Natural killer cell (primary cell): ENCODE measurements around the gene AFAP1. TPM values are rescaled to one million over a fixed set of nuclear protein-coding genes. Genes with fewer than 3 reads are reported as not detected.

ENCODE experiments used
- ATAC-seq, 3 donors: fragments of 150-1000 bp in 2 of 3; fragments of 200-7000 bp in 1 of 3; cut with Tn5 transposase; 1 replicate in 1 of 3; 2 replicates in 2 of 3; pipeline ENCODE4 v1.10.0; 2021; ENCODE audit warnings: mild to moderate bottlenecking in 2 of 3, moderate library complexity in 2 of 3
- DNase-seq, 2 donors: peaks; one replicate each; pipeline versions ENCODE4 v3.0.0 to v3.0.0-alpha.2; 2013 to 2021; ENCODE audit warnings: mixed read lengths in 1 of 2
- H3K27ac ChIP-seq: one replicate; pipeline ENCODE4 v1.5.1; 2013; ENCODE audit warnings: mild to moderate bottlenecking, low read length
- H3K27me3 ChIP-seq: one replicate; pipeline ENCODE4 v1.6.1; 2013; ENCODE audit warnings: low read length; ENCODE audit not compliant: control insufficient read depth, insufficient read depth
- H3K36me3 ChIP-seq: one replicate; pipeline ENCODE4 v1.6.1; 2013; ENCODE audit warnings: low read length; ENCODE audit not compliant: control insufficient read depth, insufficient read depth
- H3K4me1 ChIP-seq: one replicate; pipeline ENCODE4 v1.6.1; 2013; ENCODE audit warnings: low read length; ENCODE audit not compliant: control insufficient read depth, insufficient read depth
- H3K4me3 ChIP-seq: one replicate; pipeline ENCODE4 v1.5.1; 2013; ENCODE audit warnings: low read length
- H3K9me3 ChIP-seq: one replicate; pipeline ENCODE4 v1.6.1; 2013; ENCODE audit warnings: low read length; ENCODE audit not compliant: control insufficient read depth, insufficient read depth
- H3K27ac Mint-ChIP-seq, 2 donors: one replicate each; pipeline ENCODE4 v1.8.0; 2022; ENCODE audit warnings: mild to moderate bottlenecking in 2 of 2, mixed read lengths in 2 of 2, moderate library complexity in 1 of 2
- H3K27me3 Mint-ChIP-seq, 2 donors: one replicate each; pipeline ENCODE4 v1.8.0; 2022; ENCODE audit warnings: low read depth in 2 of 2, mixed read lengths in 2 of 2
- H3K36me3 Mint-ChIP-seq: one replicate; pipeline ENCODE4 v1.8.0; 2022; ENCODE audit warnings: mixed read lengths
- H3K4me1 Mint-ChIP-seq, 2 donors: one replicate each; pipeline ENCODE4 v1.8.0; 2022; ENCODE audit warnings: mixed read lengths in 2 of 2
- H3K4me3 Mint-ChIP-seq: one replicate; pipeline ENCODE4 v1.8.0; 2022; ENCODE audit warnings: mild to moderate bottlenecking, moderate library complexity, mixed read lengths
- H3K9me3 Mint-ChIP-seq, 2 donors: one replicate each; pipeline ENCODE4 v1.8.0; 2022; ENCODE audit warnings: mixed read lengths in 2 of 2
- CTCF ChIP-seq: fragments of 200-600 bp; IDR thresholded peaks from one replicate; pipeline ENCODE4 v1.8.0; 2022; ENCODE audit warnings: antibody characterized with exemption
- WGBS: methylation state at CpG from one replicate; pipeline ENCODE4 v1.1.7; 2013; ENCODE audit warnings: missing lambda C conversion rate; ENCODE audit not compliant: insufficient coverage; 5-methylcytosine and 5-hydroxymethylcytosine counted together
- intact Hi-C: fragments of 100-400 bp; cut with micrococcal nuclease; formaldehyde crosslinking; loops from one replicate; pipeline ENCODE4 v1.14.2; 2022
- total RNA-seq, 4 donors: library from RNA; stranded (reverse); fragments of 120-200 nt in 1 of 4; gene quantifications; one replicate each; pipeline versions ENCODE4 v1.2.3 to v1.2.4, GENCODE V29; 2013 to 2022

Gene AFAP1
- total RNA-seq, 3 donors from 2014 or later (not counting 1 experiment from before 2014, with no cell fraction given): 4.9 to 12.5 (median 9.5) TPM

GRCh38 chr4:7762376-7763030 is 177.2 kb downstream of the AFAP1 start:
- no peak for ATAC-seq
- no peak overlapping the region for H3K4me3 Mint-ChIP-seq
- intact Hi-C loops: loop anchor here (5.0 kb wide), 1 partner anchor 40 kb away; no protein-coding TSS in a partner anchor

DNA sequence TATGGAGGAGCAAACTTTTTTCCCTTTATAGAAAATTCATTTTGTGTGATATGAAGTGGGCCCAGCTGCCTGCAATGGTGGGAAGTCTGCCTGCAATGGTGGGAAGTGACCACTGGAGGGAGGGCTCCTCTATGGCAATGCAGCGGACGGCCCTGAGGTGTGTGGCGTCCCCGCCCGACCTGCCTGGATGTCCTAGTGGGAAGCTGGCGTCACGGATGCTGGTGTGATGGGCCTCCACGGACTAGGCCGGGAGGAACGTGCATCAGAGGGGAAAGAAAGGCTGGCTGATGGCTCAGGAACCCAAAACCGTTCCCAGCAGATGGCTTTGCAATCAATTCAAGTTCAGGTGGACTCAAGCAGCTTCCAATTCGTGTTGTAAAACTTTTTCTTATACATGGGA is 177.9 kb downstream of the AFAP1 start:
- Mint-ChIP-seq H3K27ac (no peak overlapping the region), H3K27me3 (no peaks in the 10 kb centered on the region), H3K4me1 (peaks cover 11 to 19% of the 10 kb centered on the region in 2 donors), H3K36me3 (no peaks in the 10 kb centered on the region), H3K9me3 (no peaks in the 10 kb centered on the region), H3K4me3 (no peak overlapping the region)
- WGBS: 30% methylated on average over 12 of the region's 12 CpGs
- Histone ChIP-seq H3K4me3 (no peak overlapping the region), H3K27me3 (no peaks in the 10 kb centered on the region), H3K9me3 (no peaks in the 10 kb centered on the region), H3K4me1 (peaks cover 16% of the 10 kb centered on the region), H3K36me3 (no peaks in the 10 kb centered on the region), H3K27ac (no peak overlapping the region)
- intact Hi-C loops: loop anchor here (5.0 kb wide), 1 partner anchor 41 kb away; no protein-coding TSS in a partner anchor
- ATAC-seq: peak; percentile 57 to 83 (median 80)
- peak; percentile 64 for TF ChIP-seq CTCF
- DNase-seq: peak; percentile 27 to 76

More at GRCh38 chr4:7762376-7763030, 177.2 kb downstream of the AFAP1 start:
- no peak overlapping the region for H3K27ac ChIP-seq
- no peak overlapping the region for H3K27ac Mint-ChIP-seq
- H3K4me1 Mint-ChIP-seq: peaks cover 11 to 19% of the 10 kb centered on the region in 2 donors
- DNase-seq: no peak
- peaks cover 16% of the 10 kb centered on the region for H3K4me1 ChIP-seq
- WGBS: 74% methylated on average over 12 of the region's 15 CpGs
- TF ChIP-seq CTCF: no peak
- H3K27me3 ChIP-seq: no peaks in the 10 kb centered on the region
- no peak overlapping the region for H3K4me3 ChIP-seq
- no peaks in the 10 kb centered on the region for H3K9me3 ChIP-seq
- H3K36me3 ChIP-seq: no peaks in the 10 kb centered on the region
- H3K9me3 Mint-ChIP-seq: no peaks in the 10 kb centered on the region
- no peaks in the 10 kb centered on the region for H3K27me3 Mint-ChIP-seq
- no peaks in the 10 kb centered on the region for H3K36me3 Mint-ChIP-seq

- H3K4me1 Mint-ChIP-seq: peaks cover 11 to 19% of the 10 kb centered on the region in 2 donors
- Histone ChIP-seq H3K9me3 (no peaks in the 10 kb centered on the region), H3K27me3 (no peaks in the 10 kb centered on the region)
Measured at GRCh38 chr4:7761312-7761711, 178.3 kb downstream of the AFAP1 start.

More at GRCh38 chr4:7761312-7761711, 178.3 kb downstream of the AFAP1 start:
- Mint-ChIP-seq H3K4me3 (no peak overlapping the region), H3K27me3 (no peaks in the 10 kb centered on the region), H3K9me3 (no peaks in the 10 kb centered on the region), H3K27ac (no peak overlapping the region), H3K36me3 (no peaks in the 10 kb centered on the region)
- WGBS: 76% methylated on average over 11 of the region's 11 CpGs
- H3K27ac ChIP-seq: no peak overlapping the region
- DNase-seq (no peak), ATAC-seq (no peak)
- no peak overlapping the region for H3K4me3 ChIP-seq
- no peaks in the 10 kb centered on the region for H3K36me3 ChIP-seq
- peaks cover 16% of the 10 kb centered on the region for H3K4me1 ChIP-seq
- TF ChIP-seq CTCF: no peak
- intact Hi-C loops: loop anchor here (5.0 kb wide), 1 partner anchor 41 kb away; no protein-coding TSS in a partner anchor
